Measurements from ENCODE around the gene H6PD.
A peak's percentile ranks its signal among the peaks of the same experiment; 100 is the strongest.

H6PD gene

DNA sequence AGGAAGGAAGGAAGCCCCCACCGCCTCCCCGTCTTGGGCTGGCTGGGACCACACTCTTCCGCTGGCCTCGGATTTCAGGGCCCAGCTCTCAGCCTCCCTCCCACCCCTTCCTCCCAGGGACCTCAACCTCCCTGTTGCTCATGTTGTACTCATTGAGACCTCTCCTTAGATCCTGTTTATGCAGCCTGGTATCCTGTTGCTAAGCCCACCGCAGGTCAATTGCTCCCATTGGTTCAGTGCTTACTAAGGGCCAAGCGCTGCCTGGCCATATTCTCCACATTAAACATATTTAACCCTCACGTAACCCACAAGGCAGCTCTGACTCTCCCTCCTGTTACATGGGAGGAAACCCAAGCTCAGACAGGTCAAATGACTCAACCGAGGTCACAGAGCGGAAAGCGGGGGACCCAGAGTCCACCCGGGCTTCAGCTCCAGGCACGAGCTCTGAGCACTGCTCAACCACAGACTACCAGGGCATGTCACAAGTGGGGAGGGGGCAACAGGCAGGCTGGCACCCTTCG, 23.2 kb upstream of the H6PD start:
- DNase-seq, result no peak

DNA sequence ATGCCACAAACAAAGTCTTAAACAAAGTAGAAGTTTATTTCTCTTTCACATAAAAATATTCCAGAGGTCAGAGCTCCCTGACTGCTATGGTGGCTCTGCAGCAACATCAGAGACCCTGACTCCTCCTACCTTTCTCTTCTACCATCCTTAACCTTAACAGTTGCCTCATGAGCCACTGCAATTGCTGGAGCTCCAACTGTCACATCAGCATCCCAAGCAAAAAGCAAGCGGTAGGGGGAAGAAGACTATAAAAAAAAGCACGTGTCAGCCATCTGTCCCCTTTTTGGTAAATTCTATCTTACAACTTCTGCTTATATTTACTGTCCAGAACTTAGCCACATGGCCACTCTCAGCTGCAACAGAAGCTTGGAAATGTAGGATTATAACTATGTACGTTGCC, 21.8 kb upstream of the H6PD start:
- no peak for DNase-seq

DNA sequence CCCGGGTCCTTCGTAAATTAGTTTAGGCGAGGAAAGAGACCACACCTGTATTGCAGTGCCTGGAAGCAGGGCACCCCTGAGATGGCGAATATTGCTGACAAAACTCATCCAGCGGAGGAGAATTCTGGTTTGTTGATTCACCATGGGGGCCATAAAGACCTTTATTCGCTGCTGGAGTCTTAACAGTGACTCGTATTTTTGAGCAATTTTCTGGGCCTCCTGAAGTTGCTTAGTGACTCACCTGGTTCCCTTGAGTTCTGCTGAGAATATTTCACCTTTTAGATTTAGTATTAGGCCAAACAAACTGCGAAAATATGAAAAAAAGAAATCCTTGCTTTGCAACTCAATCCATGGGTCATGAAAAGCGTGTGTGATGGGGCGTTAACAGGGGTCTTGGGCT, 20.6 kb upstream of the H6PD start:
- DNase-seq, result no peak

DNA sequence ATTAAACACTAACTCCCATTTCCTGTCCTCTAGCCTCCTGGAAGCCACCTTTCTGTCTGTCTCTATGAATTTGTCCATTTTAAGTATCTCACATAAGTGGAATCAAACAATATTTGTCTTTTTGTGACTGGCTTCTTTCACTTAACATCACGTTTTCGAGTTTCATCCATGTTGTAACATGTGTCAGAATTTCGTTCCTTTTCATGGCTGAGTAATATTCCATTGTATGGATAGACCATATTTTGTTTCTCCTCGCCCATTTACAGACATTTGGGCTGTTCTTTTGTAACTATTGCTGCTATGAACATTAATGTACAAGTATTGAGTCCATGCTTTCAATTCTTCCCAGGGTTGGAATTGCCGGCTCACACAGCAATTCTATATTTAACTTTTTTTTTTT, 15.7 kb upstream of the H6PD start:
- DNase-seq, result no peak

DNA sequence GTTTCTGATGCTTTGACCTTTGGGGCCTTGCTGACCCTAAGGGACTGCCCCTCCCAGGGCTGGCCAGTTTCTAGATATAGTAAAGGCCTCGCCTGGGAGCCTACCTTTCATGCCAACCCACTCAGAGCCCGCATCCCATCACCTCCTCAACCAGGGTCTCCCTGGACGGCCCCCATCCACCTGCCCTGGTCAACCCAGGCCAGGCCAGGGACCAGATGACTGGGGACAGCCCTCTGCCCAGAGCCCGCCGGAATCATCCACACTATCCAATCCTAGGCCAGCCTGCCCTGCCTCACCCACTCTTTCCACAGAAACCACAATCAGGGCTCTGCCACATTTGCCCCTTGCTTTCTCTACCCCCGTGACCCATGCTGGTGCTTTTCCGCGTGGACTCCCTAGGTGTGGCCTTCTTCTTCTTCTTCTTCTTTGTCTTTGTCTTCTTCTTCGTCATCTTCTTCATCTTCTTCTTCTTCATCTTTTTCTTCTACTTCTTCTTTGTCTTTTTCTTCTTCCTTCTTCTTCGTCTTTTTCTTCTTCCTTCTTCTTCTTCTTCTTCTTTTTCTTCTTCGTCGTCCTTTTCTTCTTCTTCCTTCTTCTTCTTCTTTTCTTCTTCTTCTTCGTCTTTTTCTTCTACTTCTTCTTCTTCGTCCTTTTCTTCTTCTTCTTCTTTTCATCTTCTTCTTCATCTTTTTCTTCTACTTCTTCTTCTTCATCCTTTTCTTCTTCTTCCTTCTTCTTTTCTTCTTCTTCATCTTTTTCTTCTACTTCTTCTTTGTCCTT, 11.5 kb upstream of the H6PD start:
- no peak for DNase-seq

DNA sequence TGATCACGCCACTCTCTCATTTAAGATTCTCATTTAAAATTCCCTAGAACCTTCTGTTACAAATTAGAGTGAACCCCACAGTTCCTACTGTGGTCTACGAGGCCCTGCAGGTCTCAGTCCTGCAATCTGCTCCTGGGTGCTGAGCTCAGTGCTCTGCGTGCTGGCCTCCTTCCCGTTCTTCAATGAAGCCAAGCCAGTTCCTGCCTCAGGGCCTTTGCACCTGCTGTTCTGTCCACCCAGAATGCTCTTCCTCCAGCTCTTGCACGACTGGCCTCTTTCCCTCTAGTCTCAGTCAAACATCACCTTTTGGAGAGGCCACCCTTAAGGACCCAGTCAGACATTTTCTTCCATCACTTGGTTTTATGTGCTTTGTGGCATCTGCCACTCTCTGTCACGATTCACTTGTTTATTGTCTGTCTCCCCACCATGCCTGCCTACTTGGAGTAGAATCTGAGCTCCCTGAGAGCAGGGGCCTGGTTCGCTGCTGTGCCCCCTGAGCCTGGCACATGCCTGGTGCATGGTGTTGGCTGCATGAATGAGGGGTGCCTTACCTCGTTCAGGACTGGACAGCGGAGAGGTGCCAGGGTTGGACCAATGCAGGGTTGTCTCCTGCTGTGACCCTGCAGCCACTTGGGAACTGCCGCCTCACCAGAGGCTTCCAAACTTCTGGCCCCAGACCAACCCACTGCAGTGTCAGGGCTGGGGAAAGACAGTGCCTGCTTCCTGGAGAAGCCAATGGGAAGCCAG, 9.7 kb upstream of the H6PD start:
- no peak for DNase-seq

DNA sequence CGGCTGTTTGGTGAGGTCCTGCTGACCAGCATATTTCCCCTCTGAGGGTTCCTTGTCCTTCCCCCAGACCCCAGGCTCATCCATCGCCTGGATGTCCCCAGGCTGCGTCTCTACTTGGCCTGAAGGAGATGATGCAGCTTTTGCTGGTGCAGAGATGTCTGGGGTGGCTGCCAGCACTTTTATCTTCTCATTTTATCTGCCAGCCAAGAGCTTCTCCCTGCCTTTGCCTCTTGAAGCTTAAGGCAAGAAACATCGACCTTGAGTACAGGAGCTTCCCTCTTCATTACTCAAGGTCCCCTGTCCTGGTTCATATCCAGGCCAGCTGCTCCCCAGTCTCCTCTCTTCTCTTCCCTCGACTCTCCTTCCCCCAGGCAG, 9.2 kb upstream of the H6PD start:
- DNase-seq, result no peak

DNA sequence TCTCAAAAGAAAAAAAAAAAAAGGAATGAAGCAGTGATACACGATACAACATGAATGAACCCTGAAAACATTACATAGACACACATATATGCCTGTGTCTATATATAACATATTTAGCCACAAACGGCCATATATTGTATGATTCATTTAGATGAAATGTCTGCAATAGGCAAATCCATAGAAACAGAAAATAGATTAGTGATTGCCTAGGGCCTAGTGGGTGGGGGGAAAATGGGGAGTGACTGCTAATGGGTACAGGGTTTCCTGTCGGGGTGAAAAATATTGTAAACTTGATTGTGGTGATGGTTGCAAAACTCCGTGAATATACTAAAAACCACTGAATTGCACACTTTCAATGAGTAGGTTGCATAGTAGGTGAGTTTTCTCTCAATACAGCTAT, 6.0 kb upstream of the H6PD start:
- DNase-seq, result no peak

DNA sequence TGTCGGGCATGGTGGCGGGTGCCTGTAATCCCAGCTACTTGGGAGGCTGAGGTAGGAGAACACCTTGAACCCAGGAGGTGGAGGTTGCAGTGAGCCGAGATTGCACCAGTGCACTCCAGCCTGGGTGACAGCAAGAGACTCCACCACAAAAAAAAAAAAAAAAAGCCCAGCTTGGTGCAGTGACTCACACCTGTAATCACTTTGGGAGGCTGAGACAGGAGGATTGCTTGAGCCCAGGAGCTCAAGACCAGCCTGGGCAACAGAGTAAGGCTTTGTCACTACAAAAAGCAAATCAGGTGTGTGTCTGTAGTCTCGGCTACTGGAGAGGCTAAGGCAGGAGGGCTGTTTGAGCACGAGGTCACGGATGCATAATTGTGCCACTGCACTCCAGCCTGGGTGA, 5.0 kb upstream of the H6PD start:
- no peak for DNase-seq

DNA sequence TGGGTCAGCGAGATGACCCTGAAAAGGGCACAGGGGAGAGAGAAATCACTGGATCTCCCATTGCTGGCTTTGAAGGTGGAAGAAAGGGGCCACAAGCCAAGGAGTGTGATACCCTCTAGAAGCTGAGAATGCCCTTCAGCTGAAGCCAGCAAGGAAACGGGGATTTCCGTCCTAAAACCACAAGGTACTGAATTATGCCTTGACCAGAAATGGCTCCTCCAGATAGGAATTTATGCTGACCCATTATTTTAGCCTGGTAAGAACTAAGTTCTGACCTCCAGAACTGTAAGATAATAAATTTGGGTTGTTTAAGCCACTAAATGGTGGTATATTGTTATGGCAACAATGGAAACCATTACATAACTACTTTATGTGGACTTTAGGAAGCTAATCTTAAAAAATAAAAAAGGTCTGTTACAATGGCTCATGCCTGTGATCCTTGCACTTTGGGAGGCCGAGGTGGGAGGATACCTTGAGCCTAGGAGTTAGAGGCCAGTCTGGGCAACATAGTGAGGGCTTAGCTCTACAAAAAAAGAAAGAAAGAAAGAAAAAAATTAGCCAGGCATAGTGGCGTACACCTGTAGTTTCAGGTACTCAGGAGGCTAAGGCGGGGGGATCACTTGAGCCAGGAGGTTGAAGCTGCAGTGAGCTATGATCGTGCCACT, 3.6 kb upstream of the H6PD start:
- DNase-seq, result no peak

DNA sequence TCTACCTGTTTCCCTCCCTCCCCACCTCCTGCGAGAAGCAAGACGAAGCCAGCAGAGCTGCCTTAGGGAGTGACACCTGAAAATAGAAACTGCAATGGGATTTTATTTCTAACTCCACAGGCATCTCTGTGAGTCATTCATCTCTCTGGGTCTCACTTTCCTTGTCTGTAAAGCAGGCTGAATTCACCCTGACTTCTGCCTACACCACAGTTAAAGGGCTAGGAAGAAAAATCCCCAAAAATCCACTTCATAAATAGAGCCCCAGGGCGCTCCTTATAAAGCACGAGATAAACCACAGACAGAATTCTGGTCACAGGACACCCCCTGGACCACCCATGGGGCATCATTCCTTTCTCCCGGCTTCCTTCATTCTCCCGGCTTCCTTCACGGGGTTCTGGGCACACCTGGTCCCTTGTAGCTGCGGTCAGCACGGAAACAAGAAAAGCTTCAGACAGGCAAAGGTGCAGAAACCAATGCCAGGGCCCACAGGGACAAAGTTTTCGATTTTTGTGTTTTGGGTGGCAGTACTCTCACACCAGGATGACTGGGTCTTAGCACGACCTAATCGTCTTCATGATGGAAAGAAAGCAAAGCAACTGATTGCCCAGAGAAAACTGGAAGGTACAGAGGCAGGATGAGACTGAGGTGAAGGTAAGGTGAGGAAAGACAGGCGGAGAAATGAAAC, 2.8 kb upstream of the H6PD start:
- no peak for DNase-seq

DNA sequence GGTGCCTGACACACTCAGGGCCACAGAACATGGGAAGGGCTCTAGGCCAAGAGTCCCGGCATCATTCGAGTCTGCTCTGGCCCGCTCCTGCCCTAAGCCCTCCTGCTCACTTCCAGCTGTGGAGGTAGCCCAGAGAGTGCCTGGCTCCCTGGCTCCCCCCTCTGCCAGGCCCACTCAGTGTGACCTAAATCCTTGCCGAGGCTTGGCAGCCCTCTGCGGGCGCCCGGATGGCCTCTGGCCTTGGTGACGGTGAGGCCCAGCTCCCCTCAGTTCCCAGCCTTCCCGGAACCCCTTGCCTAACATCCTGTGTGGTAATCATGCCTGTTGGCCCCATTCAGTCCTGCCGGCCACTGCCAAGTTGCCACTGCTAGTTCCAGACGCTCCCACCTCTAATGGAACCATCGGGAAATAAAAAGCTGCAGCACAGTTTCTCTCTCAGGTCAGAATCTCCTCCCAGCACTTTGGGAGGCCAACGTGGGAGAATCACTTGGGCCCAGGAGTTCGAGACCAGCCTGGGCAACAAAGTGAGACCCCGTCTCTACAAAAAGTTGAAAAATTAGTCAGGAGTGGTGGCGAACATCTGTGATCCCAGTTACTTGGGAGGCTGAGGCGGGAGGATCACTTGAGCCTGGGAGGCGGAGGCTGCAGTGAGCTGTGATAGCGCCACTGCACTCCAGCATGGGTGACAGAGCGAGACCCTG, 1.2 kb upstream of the H6PD start:
- DNase-seq, result no peak

DNA sequence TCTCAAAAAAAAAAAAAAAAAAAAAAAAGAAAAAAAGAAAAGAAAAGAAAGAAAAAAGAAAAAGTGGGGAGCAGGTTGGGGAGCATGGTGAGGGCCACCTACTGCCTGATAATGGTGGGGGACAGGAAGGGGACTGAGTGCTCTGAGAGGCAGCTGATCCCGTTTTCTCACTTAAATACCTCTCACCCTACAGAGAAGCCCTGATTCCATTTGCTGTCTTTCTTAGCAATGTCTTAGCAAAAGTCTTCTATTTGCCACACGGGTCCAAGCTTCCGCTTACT, 692 bp upstream of the H6PD start:
- no peak for DNase-seq

DNA sequence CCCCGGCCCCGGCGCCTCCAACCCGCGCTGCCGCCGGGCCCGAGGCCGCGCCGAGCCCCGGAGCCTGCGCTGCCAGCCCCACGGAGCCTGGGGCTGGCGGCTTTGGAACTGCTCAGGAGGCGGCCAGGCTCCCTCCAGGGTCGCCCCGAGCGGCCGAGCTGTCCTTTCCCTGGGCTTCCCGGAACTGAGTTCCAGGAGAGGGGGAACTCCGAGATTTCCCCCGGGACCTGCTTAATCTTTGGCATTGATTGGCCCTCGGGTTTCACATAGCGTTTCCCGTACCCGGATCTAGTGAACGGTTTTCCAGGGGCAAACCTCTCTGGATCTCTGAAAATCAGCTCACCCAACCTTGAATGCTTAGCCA, 504 bp downstream of the H6PD start:
- DNase-seq, result peak; percentile 38

DNA sequence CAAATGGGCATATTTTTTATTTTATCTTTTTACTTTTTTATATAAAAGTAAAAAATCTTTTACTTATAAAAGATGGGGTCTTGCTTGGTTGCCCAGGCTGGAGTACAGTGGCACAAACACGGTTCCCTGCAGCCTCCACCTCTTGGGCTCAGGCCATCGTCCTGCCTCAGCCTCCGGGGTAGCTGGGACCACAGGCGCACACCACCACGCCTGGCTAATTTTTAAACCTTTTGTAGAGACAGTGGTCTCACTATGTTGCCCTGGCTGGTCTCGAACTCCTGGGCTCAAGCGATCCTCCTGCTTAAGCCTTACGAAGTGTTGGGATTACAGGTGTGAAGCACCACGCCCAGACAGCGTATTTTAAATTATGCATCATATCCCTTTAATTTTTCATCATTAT, 986 bp downstream of the H6PD start:
- DNase-seq, result no peak

DNA sequence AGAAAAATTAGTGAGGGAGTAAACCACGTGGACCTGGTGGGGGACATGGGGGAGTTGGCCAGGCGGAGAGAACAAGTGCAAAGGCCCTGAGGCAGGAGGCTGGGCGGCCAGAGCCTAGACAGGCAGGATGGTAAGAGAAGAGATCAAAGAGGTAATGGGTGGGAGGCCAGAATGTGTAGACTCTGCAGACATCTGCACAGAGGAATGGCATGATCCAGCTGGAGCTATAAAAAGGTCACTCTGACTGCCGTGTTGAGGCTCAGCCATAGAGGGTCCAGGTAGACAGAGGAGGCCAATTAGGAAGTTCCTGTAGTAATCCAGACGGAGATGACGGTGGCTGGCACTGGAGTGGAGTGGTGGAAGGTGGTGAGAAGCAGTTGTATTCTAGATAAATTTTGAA, 3.6 kb downstream of the H6PD start:
- no peak for DNase-seq

DNA sequence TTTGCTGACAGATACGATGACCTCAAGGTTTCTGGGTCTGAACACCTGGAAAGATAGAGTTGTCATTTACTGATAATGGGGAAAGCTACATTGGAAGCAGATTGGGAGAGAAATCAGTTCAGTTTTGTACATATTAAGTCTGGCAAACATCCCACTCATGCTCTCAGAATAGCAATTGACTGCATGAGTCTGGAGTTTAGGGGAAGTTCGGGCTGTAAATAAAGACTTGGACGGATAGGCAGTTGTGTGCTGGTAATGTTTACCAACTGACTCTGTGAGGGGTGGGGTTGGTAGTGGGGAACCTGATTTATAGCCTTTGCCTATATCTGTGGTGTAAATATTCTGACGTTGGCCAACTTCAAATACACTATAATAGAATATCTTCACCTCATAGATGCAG, 4.0 kb downstream of the H6PD start:
- no peak for DNase-seq

DNA sequence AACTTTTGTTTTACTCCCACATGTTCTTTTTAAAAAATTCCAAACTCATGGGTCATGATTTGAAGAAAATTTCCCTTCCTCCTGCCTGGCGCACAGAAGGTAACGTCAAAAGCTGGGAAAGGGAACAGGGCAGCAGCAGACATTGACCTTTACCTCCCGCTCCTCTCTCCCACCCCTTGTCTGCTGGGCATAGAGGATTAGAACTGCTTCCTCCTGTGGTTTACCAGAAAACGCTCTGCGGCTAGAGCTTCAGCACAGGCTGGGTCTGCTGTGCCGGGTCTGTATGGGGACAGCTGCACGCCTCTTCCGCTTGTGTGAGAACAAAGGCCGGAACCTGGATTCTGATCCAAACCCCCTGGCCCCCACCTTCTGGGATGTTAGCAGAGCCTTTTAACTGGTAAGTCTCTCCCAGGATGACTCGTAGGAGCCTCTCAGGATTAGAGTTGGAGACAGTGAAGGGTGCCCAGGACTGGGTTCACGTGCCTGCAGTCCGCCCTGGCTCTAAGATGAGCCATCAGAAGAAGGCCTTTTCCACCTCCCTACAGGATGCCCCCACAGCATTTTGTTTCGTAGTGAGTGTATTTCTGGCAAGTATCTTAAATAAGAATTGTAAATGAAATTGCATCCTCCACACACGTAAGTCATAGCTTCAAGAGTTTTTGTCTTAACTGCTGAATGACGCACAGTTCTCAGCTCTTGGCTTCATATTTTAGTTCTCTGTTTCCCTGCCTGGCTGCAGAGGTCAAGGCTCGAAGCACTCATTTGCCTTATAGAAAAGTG, 5.2 kb downstream of the H6PD start:
- no peak for DNase-seq

DNA sequence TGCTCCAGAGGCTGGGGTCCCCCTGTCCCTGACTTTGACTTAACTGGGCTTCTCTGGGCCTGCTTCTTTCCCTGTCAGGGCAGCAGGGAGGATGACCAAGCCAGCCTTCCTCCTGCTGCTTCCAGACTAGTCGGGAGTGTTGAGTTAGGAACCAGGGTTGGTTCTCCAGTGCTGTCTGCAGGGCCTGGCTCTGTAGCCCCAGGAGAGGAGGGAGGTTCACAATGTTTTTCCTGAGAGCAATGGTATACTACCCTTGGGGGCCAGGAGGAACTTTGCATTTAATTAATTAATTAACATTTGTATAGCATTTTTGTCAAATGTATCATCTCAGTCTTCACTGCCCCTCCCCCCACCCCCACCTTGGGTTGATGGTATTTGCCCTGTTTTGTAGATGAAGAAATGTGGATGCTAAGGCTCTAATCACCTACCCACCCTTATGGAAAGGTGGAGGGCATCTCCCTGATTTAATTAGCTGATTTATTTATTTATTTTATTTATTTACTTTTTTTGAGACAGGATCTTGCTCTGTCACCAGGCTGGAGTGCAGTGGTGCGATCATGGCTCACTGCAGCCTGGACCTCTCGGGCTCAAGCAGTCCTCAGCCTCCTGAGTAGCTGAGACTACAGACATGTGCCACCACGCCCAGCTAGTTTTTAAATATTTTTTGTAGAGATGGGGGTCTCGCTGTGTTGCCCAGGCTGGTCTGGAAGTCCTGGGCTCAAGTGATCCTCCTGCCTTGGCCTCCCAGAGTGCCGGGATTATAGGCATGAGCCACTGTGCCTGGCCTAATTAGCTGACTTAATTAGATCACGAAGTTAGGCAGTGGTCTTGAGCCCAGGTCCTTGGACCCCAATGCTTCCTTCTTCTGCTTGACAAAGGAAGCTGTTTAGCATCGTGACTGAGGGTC, 6.6 kb downstream of the H6PD start:
- no peak for DNase-seq

DNA sequence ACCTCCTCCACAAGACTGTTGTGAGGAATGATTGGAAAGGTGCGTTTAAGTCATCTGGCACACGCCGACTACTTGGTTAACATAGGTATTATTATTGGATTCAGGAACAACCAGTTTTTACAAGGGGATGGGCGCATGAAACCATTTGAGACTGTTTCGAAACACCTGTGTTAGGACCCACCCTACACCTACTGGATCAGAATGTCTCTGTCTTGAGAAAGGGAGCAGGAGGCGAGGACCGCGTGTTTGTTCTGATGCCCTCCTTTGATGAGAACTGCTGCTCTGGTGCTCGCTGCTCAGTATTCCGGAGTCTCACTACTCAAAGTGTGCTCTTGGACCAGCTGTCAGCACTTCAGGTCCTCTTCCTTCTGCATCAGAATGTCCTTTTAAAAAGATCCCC, 7.3 kb downstream of the H6PD start:
- no peak for DNase-seq

DNA sequence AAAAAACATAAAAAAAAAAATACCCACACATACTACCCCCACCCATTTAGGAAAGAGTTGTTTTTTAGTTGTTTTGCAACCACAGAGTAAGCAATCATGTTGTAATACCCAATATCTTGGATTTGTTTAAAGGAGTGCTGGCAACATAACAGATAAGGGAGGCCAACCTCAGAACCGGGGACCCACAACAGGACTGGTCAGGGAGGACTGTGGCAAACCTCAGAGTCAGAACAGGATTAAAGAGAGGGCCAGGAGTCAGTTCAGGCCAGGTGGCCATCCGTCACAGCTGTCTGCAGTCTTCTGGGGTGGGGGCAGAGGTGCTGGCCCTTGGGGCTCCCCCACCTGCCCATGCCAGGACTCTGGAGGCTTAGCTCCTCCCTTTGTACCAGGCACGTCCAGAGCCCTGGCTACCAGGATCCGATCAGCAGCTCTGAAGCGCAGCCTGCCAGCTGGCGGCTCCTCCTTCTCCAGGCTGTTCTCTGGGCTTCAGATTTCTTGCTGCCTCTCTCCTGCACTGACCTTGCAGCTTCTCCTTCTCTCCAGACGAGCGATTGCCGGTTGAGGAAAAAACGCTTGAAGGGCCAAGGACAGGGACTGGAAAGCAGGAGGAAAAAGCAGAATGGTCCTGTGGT, 7.9 kb downstream of the H6PD start:
- DNase-seq, result no peak

All from NCI-H345 (cell line).